ENCODE measurements around the gene MBNL1. TPM values are rescaled to one million over a fixed set of nuclear protein-coding genes. Genes with fewer than 3 reads are reported as not detected.

The MBNL1 gene
- 127 and 362 TPM in 2 replicates for total RNA-seq

GRCh38 chr3:152268555-152269055 is at the start of gene MBNL1:
MBNL1 (plus strand) TSS chr3:152268929; CDS start chr3:152300194, 31,265 bp downstream.

Small RNA genes within 50 kb of the gene (small RNA-seq; reads per million reads assigned to genes)
- not detected for gene RF00019 (ENCODE audit: low replicate concordance)

All from placental pericyte (primary cell).